ENCODE results near the gene MXRA5.
"Not testable (repeated sequence)": the region's sequence is repeated elsewhere in the genome, so short reads cannot be mapped to it uniquely, and the experiment has no call there.

MXRA5 gene

GRCh38 chrX:3371163-3371562 lies 24.7 kb upstream of the MXRA5 start:
- Histone ChIP-seq H3K36me3 (ENCODE audit: control insufficient read depth, insufficient read depth, low read length) (no peaks in the 10 kb centered on the region), H3K27me3 (replicated peaks; ENCODE audit: control insufficient read depth, insufficient read depth, low read length) (no peaks in the 10 kb centered on the region), H3K4me3 (replicated peaks; ENCODE audit: low read depth, low read length) (no peak overlapping the region)
- TF ChIP-seq CTCF (IDR thresholded peaks at IDR 0.05; ENCODE audit: insufficient read depth, low read length, poor library complexity, severe bottlenecking), result no peak
- DNase-seq (ENCODE audit: extremely low read depth, insufficient read length), result no peak

GRCh38 chrX:3370656-3371055 lies 24.2 kb upstream of the MXRA5 start:
- H3K4me3 ChIP-seq (replicated peaks; ENCODE audit: low read depth, low read length), result no peak overlapping the region
- H3K36me3 ChIP-seq (ENCODE audit: control insufficient read depth, insufficient read depth, low read length), result no peaks in the 10 kb centered on the region
- no peak for TF ChIP-seq CTCF (IDR thresholded peaks at IDR 0.05; ENCODE audit: insufficient read depth, low read length, poor library complexity, severe bottlenecking)
- no peaks in the 10 kb centered on the region for H3K27me3 ChIP-seq (replicated peaks; ENCODE audit: control insufficient read depth, insufficient read depth, low read length)
- no peak for DNase-seq (ENCODE audit: extremely low read depth, insufficient read length)

GRCh38 chrX:3362956-3363355 lies 16.5 kb upstream of the MXRA5 start:
- Histone ChIP-seq H3K27me3 (replicated peaks; ENCODE audit: control insufficient read depth, insufficient read depth, low read length) (no peaks in the 10 kb centered on the region), H3K4me3 (replicated peaks; ENCODE audit: low read depth, low read length) (no peak overlapping the region), H3K36me3 (ENCODE audit: control insufficient read depth, insufficient read depth, low read length) (no peaks in the 10 kb centered on the region)
- DNase-seq (ENCODE audit: extremely low read depth, insufficient read length), result no peak
- TF ChIP-seq CTCF (IDR thresholded peaks at IDR 0.05; ENCODE audit: insufficient read depth, low read length, poor library complexity, severe bottlenecking), result no peak

GRCh38 chrX:3360881-3361280 lies 14.4 kb upstream of the MXRA5 start:
- Histone ChIP-seq H3K27me3 (replicated peaks; ENCODE audit: control insufficient read depth, insufficient read depth, low read length) (no peaks in the 10 kb centered on the region), H3K36me3 (ENCODE audit: control insufficient read depth, insufficient read depth, low read length) (no peaks in the 10 kb centered on the region), H3K4me3 (replicated peaks; ENCODE audit: low read depth, low read length) (no peak overlapping the region)
- no peak for DNase-seq (ENCODE audit: extremely low read depth, insufficient read length)
- no peak for TF ChIP-seq CTCF (IDR thresholded peaks at IDR 0.05; ENCODE audit: insufficient read depth, low read length, poor library complexity, severe bottlenecking)

- H3K27me3 ChIP-seq (replicated peaks; ENCODE audit: control insufficient read depth, insufficient read depth, low read length); DNase-seq (ENCODE audit: extremely low read depth, insufficient read length); H3K4me3 ChIP-seq (replicated peaks; ENCODE audit: low read depth, low read length); H3K36me3 ChIP-seq (ENCODE audit: control insufficient read depth, insufficient read depth, low read length): not testable (repeated sequence)
These were observed 6.3 kb upstream of the MXRA5 start for GRCh38 chrX:3352741-3353140.

GRCh38 chrX:3351276-3351675 lies 4.8 kb upstream of the MXRA5 start:
- H3K4me3 ChIP-seq (replicated peaks; ENCODE audit: low read depth, low read length), result no peak overlapping the region
- no peak for DNase-seq (ENCODE audit: extremely low read depth, insufficient read length)
- H3K36me3 ChIP-seq (ENCODE audit: control insufficient read depth, insufficient read depth, low read length), result no peaks in the 10 kb centered on the region
- no peak for TF ChIP-seq CTCF (IDR thresholded peaks at IDR 0.05; ENCODE audit: insufficient read depth, low read length, poor library complexity, severe bottlenecking)
- H3K27me3 ChIP-seq (replicated peaks; ENCODE audit: control insufficient read depth, insufficient read depth, low read length), result no peaks in the 10 kb centered on the region
